CD4-positive, alpha-beta T cell treated with Interleukin-12 subunit alpha and Interleukin-12 subunit beta, for 1 hour (primary cell): Measurements from ENCODE around the gene GTF2F2.
A peak's percentile ranks its signal among the peaks of the same experiment; 100 is the strongest.
"Not testable (repeated sequence)": the region's sequence is repeated elsewhere in the genome, so short reads cannot be mapped to it uniquely, and the experiment has no call there.

ENCODE experiments used
- DNase-seq: peaks from one replicate; pipeline ENCODE4 v3.0.0-alpha.2; 2020

The GTF2F2 gene

GRCh38 chr13:45257638-45258333 lies 137.5 kb downstream of the GTF2F2 start:
- no peak for DNase-seq

GRCh38 chr13:45258334-45258675 lies 138.0 kb downstream of the GTF2F2 start:
- no peak for DNase-seq

- DNase-seq = no peak
Measured at GRCh38 chr13:45267215-45267614, 146.9 kb downstream of the GTF2F2 start.

- DNase-seq = no peak
Measured at GRCh38 chr13:45269204-45269603, 148.9 kb downstream of the GTF2F2 start.

GRCh38 chr13:45276913-45277312 lies 156.6 kb downstream of the GTF2F2 start:
- DNase-seq = no peak

GRCh38 chr13:45278096-45278645 lies 157.9 kb downstream of the GTF2F2 start:
- DNase-seq = no peak

- no peak for DNase-seq
Measured at GRCh38 chr13:45280011-45280410, 159.7 kb downstream of the GTF2F2 start.

GRCh38 chr13:45280751-45281634 lies 160.7 kb downstream of the GTF2F2 start:
- peak; percentile 28 for DNase-seq

- no peak for DNase-seq
Measured at GRCh38 chr13:45282994-45283393, 162.7 kb downstream of the GTF2F2 start.

- no peak for DNase-seq
Measured at GRCh38 chr13:45289936-45290563, 169.7 kb downstream of the GTF2F2 start.

GRCh38 chr13:45292176-45292575 lies 171.9 kb downstream of the GTF2F2 start:
- DNase-seq = no peak

- no peak for DNase-seq
Measured at GRCh38 chr13:45295536-45295935, 175.2 kb downstream of the GTF2F2 start.

GRCh38 chr13:45296259-45296658 lies 175.9 kb downstream of the GTF2F2 start:
- DNase-seq = no peak

- DNase-seq = peak; percentile 24
Measured at GRCh38 chr13:45297456-45298205, 177.3 kb downstream of the GTF2F2 start.

GRCh38 chr13:45298206-45298505 lies 177.8 kb downstream of the GTF2F2 start:
- no peak for DNase-seq

GRCh38 chr13:45298550-45298949 lies 178.2 kb downstream of the GTF2F2 start:
- DNase-seq = not testable (repeated sequence)

- no peak for DNase-seq
Measured at GRCh38 chr13:45299194-45299593, 178.9 kb downstream of the GTF2F2 start.

- DNase-seq = no peak
Measured at GRCh38 chr13:45300190-45300985, 180.1 kb downstream of the GTF2F2 start.

- DNase-seq = no peak
Measured at GRCh38 chr13:45301263-45301662, 181.0 kb downstream of the GTF2F2 start.

GRCh38 chr13:45302507-45302906 lies 182.2 kb downstream of the GTF2F2 start:
- no peak for DNase-seq

- DNase-seq = no peak
Measured at GRCh38 chr13:45303026-45303425, 182.7 kb downstream of the GTF2F2 start.

- DNase-seq = no peak
Measured at GRCh38 chr13:45303866-45304265, 183.6 kb downstream of the GTF2F2 start.
